Kidney epithelial cell (primary cell): ENCODE data around the gene COL4A1. TPM values are rescaled to one million over a fixed set of nuclear protein-coding genes. Genes with fewer than 3 reads are reported as not detected.

Source experiments
- DNase-seq: peaks from one replicate; pipeline ENCODE4 v3.0.0-alpha.2; 2010; ENCODE audit warnings: low read depth
- H3K27me3 ChIP-seq: 2 replicates; pipeline ENCODE4 v1.6.0; 2011; ENCODE audit warnings: low read length; ENCODE audit not compliant: control insufficient read depth, insufficient read depth
- H3K36me3 ChIP-seq: 2 replicates; pipeline ENCODE4 v1.5.1; 2011; ENCODE audit warnings: low read length; ENCODE audit not compliant: control insufficient read depth, insufficient read depth
- H3K4me3 ChIP-seq: 2 replicates; pipeline ENCODE4 v1.5.1; 2011; ENCODE audit warnings: low read depth, mild to moderate bottlenecking, control low read depth, low read length
- total RNA-seq: library from RNA; depleted of rRNA; stranded (reverse); fragments of >200 nt; gene quantifications from 2 replicates; pipeline ENCODE4 v1.2.3, GENCODE V29; 2015
- TF ChIP-seq, protein P1 (sequence below): IDR thresholded peaks from 2 replicates; pipeline ENCODE4 v1.5.1; 2011; ENCODE audit warnings: mild to moderate bottlenecking, moderate library complexity, low read length, control low read depth, inconsistent platforms; ENCODE audit not compliant: insufficient read depth, poor library complexity, severe bottlenecking

Gene COL4A1
- total RNA-seq, 1 donor from 2014 or later, result 1,018 TPM

DNA sequence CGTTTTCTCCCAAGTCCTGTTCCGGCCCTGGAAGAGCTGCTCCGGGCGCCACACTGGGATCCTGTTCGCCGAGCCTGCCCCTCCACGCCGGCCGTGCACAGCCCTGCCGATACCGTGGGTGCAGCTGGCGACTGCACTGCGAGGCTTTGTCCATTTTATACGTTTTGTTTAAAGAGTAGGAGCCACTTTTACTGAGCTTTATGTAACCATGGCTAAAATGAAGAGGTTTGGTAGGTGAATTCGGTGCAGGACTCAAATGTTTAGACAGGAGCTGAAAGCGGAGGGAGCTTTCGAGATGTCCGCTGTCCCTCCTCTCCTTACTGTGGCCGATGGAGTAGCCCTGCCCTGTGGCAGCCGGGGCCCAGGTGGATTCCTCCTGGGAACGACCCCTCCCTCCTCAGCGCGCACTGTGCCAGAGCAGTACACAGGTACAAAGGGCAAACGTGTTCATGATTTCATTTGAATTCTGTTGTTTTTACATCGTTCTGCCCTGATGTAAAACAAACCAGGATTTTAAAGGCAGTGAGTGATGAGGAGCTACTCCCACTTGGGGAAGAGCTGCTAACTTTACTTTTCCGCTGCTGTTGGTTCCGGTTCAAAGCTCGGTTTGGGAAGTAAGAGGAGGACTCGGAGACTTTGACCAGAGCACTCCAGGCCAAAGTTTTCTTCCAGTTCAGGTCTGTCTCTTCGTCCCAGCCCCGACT is 1.9 kb upstream of the COL4A1 start:
- H3K27me3 ChIP-seq, result no peaks in the 10 kb centered on the region
- peak overlapping the region; percentile 67 for H3K4me3 ChIP-seq
- TF ChIP-seq, protein P1, sequence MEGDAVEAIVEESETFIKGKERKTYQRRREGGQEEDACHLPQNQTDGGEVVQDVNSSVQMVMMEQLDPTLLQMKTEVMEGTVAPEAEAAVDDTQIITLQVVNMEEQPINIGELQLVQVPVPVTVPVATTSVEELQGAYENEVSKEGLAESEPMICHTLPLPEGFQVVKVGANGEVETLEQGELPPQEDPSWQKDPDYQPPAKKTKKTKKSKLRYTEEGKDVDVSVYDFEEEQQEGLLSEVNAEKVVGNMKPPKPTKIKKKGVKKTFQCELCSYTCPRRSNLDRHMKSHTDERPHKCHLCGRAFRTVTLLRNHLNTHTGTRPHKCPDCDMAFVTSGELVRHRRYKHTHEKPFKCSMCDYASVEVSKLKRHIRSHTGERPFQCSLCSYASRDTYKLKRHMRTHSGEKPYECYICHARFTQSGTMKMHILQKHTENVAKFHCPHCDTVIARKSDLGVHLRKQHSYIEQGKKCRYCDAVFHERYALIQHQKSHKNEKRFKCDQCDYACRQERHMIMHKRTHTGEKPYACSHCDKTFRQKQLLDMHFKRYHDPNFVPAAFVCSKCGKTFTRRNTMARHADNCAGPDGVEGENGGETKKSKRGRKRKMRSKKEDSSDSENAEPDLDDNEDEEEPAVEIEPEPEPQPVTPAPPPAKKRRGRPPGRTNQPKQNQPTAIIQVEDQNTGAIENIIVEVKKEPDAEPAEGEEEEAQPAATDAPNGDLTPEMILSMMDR, result no peak
- peaks cover 3% of the 10 kb centered on the region for H3K36me3 ChIP-seq
- DNase-seq, result no peak

DNA sequence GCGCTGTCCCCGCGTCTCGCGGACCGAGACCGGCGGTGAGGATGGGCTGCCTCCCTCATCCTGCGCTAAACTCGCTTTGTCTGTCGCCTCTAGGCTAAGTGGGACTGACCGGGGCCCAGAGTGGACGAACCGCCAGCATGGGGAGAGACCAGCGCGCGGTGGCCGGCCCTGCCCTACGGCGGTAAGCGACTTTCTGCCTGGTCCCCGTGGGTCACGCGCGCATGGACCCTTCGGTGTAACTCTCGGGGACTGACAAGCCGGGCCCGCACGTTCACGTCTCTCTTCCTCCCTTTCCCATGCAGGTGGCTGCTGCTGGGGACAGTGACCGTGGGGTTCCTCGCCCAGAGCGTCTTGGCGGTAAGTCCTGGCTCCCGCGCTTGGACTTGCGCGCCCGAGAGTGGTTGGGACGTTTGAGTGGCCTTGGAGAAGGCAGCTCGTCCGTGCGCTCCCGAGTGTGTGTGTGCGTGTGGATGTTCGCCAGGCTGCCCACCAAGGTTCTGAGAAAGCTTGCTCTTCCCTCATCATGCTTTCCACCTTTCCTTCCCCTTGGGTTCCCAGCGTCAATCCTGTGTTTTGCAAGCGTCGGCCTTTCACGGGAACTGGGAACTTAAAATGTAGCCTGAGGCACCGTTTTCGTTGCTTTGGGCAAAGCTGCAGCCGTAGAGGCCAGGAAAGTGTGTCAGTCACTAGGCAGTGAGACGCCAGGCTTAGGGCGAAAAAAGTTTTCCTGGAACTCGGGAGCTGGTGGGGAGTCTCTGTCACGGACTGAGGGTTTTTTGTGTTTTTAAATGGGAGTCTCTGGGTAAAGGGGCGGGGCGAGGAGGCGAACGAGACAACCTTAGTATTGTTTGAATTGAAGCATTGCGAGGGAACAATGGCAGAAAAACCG is 1.1 kb upstream of the COL4A1 start:
- no peak for DNase-seq
- Histone ChIP-seq H3K27me3 (no peaks in the 10 kb centered on the region), H3K4me3 (peak overlapping the region; percentile 67), H3K36me3 (peaks cover 5% of the 10 kb centered on the region)
- TF ChIP-seq, protein P1, result no peak

DNA sequence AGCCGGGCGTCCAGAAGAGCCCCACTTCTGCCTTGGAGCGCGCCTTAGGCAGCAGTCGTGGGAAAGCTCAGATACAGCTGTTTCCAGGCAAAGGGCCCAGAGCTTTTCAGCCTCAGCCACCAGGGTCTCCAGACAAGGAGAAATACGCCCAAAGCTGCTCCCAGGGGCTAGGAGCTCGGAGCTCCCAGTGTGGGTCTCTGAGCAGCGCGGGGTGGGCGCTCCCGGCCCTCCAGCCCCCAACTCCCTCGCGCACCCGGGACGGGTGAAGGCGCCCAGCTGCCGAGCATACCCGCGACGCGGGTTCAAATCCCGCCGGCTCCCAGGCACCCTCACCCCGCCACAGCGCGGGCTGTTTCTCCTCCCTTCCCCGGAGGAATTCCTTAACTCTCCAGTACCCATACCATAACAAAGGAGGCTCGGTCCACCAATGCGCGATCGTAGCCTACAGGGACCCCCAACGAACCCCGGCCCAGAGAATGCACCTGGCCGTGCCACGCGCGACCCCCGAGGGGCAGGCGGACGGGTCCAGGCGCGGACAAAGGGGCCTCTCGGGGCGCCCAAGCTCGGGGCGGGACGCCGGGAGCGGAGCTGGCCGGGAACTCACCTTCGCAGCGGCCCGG is 507 bp downstream of the COL4A1 start:
- DNase-seq, result no peak
- Histone ChIP-seq H3K4me3 (peak overlapping the region; percentile 67), H3K27me3 (no peaks in the 10 kb centered on the region), H3K36me3 (peaks cover 6% of the 10 kb centered on the region)
- TF ChIP-seq, protein P1, result no peak

DNA sequence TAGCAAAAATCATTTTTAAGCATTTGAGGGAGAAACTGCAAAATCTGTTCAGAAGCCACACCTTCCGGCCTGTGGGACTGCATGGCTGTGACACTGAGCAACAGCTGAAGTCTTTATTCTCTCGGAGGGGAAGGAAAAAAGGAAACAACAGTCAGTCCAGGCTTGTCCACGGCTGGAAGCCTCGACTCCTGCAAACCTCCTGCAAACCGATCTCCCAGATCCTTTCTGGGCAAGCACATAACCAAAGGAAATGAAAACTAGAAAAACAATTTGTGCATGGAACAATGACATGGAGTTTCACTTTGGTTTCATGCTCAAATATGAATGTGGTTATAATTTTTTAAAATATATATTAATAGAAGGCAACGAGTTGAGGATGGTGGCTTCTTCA is 1.0 kb downstream of the COL4A1 start:
- Histone ChIP-seq H3K36me3 (peaks cover 8% of the 10 kb centered on the region), H3K27me3 (no peaks in the 10 kb centered on the region), H3K4me3 (peak overlapping the region; percentile 67)
- no peak for DNase-seq
- TF ChIP-seq, protein P1, result no peak

- no peak for DNase-seq
- TF ChIP-seq, protein P1, result no peak
- Histone ChIP-seq H3K4me3 (peak overlapping the region; percentile 67), H3K27me3 (no peaks in the 10 kb centered on the region), H3K36me3 (peaks cover 8% of the 10 kb centered on the region)
These were observed 1.4 kb downstream of the COL4A1 start for GRCh38 chr13:110305544-110305943.
